Sigmoid colon (tissue), 7 donors: ENCODE measurements around the gene CDKN1C. TPM values are rescaled to one million over a fixed set of nuclear protein-coding genes. Genes with fewer than 3 reads are reported as not detected.

Source experiments
- DNase-seq: peaks from one replicate; pipeline ENCODE4 v3.0.0-alpha.2; 2019
- H3K27ac ChIP-seq, 4 donors: fragments of 200-600 bp; sonication (generic); one replicate each; pipeline ENCODE4 v1.5.1; 2016 to 2019; ENCODE audit warnings: mild to moderate bottlenecking in 1 of 4
- H3K27me3 ChIP-seq, 3 donors: fragments of 200-600 bp; sonication (generic); one replicate each; pipeline ENCODE4 v1.5.1; 2019; ENCODE audit warnings: mild to moderate bottlenecking in 1 of 3
- H3K36me3 ChIP-seq, 4 donors: fragments of 200-600 bp; sonication (generic); one replicate each; pipeline ENCODE4 v1.5.1; 2016 to 2019
- H3K4me1 ChIP-seq, 4 donors: fragments of 200-600 bp; sonication (generic); one replicate each; pipeline ENCODE4 v1.5.1; 2017 to 2019
- H3K4me3 ChIP-seq, 4 donors: fragments of 200-600 bp; sonication (generic); one replicate each; pipeline ENCODE4 v1.5.1; 2017 to 2019; ENCODE audit warnings: mild to moderate bottlenecking in 2 of 4, moderate library complexity in 1 of 4
- H3K9me3 ChIP-seq, 4 donors: fragments of 200-600 bp in 3 of 4; sonication (generic) in 3 of 4; one replicate each; pipeline versions ENCODE4 v1.5.1 to v1.6.1; 2013 to 2019
- EP300 ChIP-seq, 4 donors: sonication (generic); formaldehyde crosslinking; IDR thresholded peaks; one replicate each; pipeline ENCODE4 v1.6.1; 2017; ENCODE audit warnings: antibody characterized with exemption in 4 of 4
- POLR2A ChIP-seq, 2 donors: fragments of 450-650 bp; IDR thresholded peaks; one replicate each; pipeline ENCODE4 v1.6.1; 2016; ENCODE audit warnings: antibody characterized with exemption in 2 of 2, mild to moderate bottlenecking in 2 of 2, moderate library complexity in 2 of 2
- POLR2AphosphoS5 ChIP-seq, 4 donors: sonication (generic); formaldehyde crosslinking; IDR thresholded peaks; one replicate each; pipeline ENCODE4 v1.6.1; 2017; ENCODE audit warnings: antibody characterized with exemption in 4 of 4
- WGBS, 2 donors: extraction: QIAGEN DNeasy Blood & Tissue Kit; methylation state at CpG; one replicate each; pipeline ENCODE4 v1.1.7; 2013; 5-methylcytosine and 5-hydroxymethylcytosine counted together
- intact Hi-C: fragments of 100-400 bp; cut with DNase I; formaldehyde crosslinking; loops from one replicate; pipeline ENCODE4 v1.15.1; 2023
- polyA plus RNA-seq, 3 donors: library from polyadenylated mRNA; stranded (reverse); fragments of 200-250 nt; gene quantifications; one replicate each; pipeline ENCODE4 v1.2.3, GENCODE V29; 2013
- total RNA-seq, 4 donors: library from RNA; depleted of rRNA; stranded (reverse); fragments of >200 nt; gene quantifications; one replicate each; pipeline ENCODE4 v1.1.0, GENCODE V29; 2016
- TF ChIP-seq, protein P1 (sequence below), 4 experiments: fragments of 450-650 bp in 3 of 4; fragments of 200-600 bp in 1 of 4; IDR thresholded peaks; one replicate each; pipeline ENCODE4 v1.5.1; 2016 to 2019; ENCODE audit warnings: antibody characterized with exemption in 4 of 4, mild to moderate bottlenecking in 3 of 4, moderate library complexity in 2 of 4
- donor health status: healthy with polysubstance abuse.
- donor health status: Bipolar disorder and iron deficiency.
- donor health status: healthy.

CDKN1C gene
- total and polyA plus RNA-seq, 7 donors, result 5.3 to 54.3 (median 37.2) TPM

DNA sequence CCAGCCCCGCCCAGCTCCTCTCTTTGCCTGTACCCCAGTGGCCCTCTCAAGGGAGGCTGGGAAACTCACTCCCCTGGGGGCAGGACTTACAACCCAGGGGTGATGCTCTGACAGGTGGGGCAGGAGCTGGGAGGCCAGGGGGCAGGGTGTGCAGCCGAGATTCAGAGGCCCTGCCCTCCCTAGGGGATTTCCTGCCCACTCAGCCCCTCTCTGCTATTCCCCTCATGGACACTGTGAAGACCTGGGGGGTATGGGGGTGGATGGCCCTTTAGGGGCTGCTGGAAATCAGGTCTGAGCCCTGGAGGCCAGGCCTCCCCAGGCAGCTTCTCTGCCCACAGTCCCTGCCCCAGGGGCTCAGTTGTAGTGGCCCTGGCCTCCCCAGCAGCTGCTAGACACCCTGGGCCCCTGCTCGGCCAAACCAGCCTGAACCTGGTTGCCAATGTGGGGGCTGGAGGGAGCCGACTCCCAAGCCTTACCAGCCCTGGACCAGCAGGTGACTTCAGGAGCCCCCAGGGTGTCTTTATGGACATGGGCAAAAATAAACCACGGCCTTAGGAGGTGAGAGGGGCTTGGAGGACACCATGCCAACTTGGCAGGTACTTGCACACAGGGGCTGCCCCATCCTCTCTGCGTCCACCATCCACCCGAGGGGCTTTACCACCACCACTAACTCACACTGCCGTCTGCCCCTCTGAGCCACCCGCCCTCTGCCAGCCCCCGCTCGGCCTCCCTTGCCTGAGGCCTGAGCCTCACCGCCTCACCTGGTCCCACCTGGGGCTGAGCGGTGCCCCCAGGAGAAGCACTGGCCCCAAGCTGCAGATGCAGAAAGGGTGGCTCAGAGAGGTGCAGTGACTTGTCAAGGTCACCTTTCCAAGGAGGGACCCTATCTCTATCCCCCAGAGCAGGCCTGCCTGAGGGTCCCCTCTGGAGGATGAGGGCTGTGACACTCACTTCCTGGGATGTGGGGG, 46.5 kb upstream of the CDKN1C start:
- no peaks in the 10 kb centered on the region for H3K36me3 ChIP-seq
- intact Hi-C loops, result no loop called here
- no peak overlapping the region for H3K4me3 ChIP-seq
- H3K4me1 ChIP-seq, result peaks cover 0 to 31% (median 27%) of the 10 kb centered on the region in 4 donors
- DNase-seq, result peak; percentile 64
- TF ChIP-seq, protein P1, sequence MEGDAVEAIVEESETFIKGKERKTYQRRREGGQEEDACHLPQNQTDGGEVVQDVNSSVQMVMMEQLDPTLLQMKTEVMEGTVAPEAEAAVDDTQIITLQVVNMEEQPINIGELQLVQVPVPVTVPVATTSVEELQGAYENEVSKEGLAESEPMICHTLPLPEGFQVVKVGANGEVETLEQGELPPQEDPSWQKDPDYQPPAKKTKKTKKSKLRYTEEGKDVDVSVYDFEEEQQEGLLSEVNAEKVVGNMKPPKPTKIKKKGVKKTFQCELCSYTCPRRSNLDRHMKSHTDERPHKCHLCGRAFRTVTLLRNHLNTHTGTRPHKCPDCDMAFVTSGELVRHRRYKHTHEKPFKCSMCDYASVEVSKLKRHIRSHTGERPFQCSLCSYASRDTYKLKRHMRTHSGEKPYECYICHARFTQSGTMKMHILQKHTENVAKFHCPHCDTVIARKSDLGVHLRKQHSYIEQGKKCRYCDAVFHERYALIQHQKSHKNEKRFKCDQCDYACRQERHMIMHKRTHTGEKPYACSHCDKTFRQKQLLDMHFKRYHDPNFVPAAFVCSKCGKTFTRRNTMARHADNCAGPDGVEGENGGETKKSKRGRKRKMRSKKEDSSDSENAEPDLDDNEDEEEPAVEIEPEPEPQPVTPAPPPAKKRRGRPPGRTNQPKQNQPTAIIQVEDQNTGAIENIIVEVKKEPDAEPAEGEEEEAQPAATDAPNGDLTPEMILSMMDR (IDR thresholded peaks at IDR 0.05), result no peak
- TF ChIP-seq EP300 (IDR thresholded peaks at IDR 0.05) (no peak), POLR2AphosphoS5 (IDR thresholded peaks at IDR 0.05) (no peak), POLR2A (IDR thresholded peaks at IDR 0.05) (no peak)
- WGBS, 2 donors, result 81% methylated on average over 13 of the region's 13 CpGs
- peaks cover 15 to 42% (median 29%) of the 10 kb centered on the region in 3 donors for H3K27me3 ChIP-seq
- no peaks in the 10 kb centered on the region for H3K9me3 ChIP-seq
- no peak overlapping the region for H3K27ac ChIP-seq

DNA sequence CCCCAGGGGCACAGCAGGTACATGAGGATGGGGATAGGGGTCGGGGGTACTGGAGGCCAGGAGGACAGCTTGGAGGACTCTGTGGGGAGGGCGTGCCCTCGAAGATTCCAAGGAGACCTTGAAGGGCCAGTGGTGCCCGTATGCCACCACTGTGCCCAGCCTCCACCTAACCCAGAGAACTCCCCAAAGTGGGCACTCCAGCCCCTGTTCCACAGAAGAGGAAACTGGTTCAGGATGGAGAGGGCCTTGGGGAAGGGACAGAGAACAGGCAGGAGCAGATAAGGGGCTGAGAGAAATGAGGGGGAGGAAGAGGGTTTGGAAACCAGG, 45.8 kb upstream of the CDKN1C start:
- intact Hi-C loops, result no loop called here
- H3K9me3 ChIP-seq, result no peaks in the 10 kb centered on the region
- H3K36me3 ChIP-seq, result no peaks in the 10 kb centered on the region
- peaks cover 0 to 31% (median 27%) of the 10 kb centered on the region in 4 donors for H3K4me1 ChIP-seq
- H3K27me3 ChIP-seq, result peaks cover 15 to 49% (median 35%) of the 10 kb centered on the region in 3 donors
- H3K4me3 ChIP-seq, result no peak overlapping the region
- DNase-seq, result peak; percentile 60
- no peak for TF ChIP-seq EP300 (IDR thresholded peaks at IDR 0.05)
- TF ChIP-seq, protein P1 (IDR thresholded peaks at IDR 0.05), result no peak
- TF ChIP-seq POLR2AphosphoS5 (IDR thresholded peaks at IDR 0.05), result no peak
- no peak for TF ChIP-seq POLR2A (IDR thresholded peaks at IDR 0.05)
- no peak overlapping the region for H3K27ac ChIP-seq
- 47 to 79% methylated on average over 4 of the region's 4 CpGs for WGBS, 2 donors

DNA sequence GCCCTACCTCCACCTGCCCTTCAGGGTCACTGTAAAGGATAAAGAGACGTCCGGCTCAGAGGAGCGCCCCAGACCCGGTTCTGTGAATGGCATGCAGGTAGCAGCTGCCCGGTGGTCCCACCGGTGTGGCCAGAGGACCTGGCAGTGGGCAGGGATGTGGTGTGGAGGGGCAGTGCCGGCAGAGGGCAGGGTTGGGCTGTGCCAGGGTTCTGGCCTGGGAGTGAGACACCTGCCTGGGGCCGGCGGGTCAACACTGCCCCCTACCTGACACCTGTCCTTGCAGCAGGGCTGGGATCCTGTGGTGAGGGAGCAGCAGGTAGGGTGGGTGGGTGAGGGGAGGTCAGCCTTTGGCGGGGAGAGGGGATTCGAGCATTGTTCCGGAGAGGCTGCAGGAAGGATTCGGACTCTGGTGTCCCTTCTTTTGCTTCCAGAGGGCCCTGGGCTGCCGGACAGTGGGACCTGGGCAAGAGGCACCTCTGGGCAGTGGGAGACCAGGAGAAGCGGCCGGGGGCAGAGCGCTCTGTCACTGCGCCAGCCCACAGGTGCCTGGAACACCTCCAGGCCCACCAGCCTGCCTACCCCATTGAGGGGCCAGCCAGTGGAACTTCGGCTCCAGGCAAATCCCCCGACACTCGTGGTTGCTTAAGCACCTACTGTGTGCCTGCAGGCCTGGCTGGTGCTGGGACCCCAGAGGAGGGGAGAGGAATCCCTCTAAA, 45.3 kb upstream of the CDKN1C start:
- peak overlapping the region in 2 of 4 donors; percentile 28 to 42 for H3K27ac ChIP-seq
- TF ChIP-seq POLR2A (IDR thresholded peaks at IDR 0.05), result no peak
- TF ChIP-seq, protein P1 (IDR thresholded peaks at IDR 0.05), result peak in 3 of 4 experiments; percentile 10 to 56 (median 37)
- TF ChIP-seq EP300 (IDR thresholded peaks at IDR 0.05), result no peak
- TF ChIP-seq POLR2AphosphoS5 (IDR thresholded peaks at IDR 0.05), result no peak
- intact Hi-C loops, result no loop called here
- H3K27me3 ChIP-seq, result peaks cover 15 to 51% (median 36%) of the 10 kb centered on the region in 3 donors
- H3K4me1 ChIP-seq, result peaks cover 0 to 31% (median 27%) of the 10 kb centered on the region in 4 donors
- WGBS, 2 donors, result 24 to 46% methylated on average over 21 of the region's 21 CpGs
- no peaks in the 10 kb centered on the region for H3K9me3 ChIP-seq
- peak overlapping the region in 3 of 4 donors; percentile 44 to 53 (median 47) for H3K4me3 ChIP-seq
- DNase-seq, result peak; percentile 71
- no peaks in the 10 kb centered on the region for H3K36me3 ChIP-seq

DNA sequence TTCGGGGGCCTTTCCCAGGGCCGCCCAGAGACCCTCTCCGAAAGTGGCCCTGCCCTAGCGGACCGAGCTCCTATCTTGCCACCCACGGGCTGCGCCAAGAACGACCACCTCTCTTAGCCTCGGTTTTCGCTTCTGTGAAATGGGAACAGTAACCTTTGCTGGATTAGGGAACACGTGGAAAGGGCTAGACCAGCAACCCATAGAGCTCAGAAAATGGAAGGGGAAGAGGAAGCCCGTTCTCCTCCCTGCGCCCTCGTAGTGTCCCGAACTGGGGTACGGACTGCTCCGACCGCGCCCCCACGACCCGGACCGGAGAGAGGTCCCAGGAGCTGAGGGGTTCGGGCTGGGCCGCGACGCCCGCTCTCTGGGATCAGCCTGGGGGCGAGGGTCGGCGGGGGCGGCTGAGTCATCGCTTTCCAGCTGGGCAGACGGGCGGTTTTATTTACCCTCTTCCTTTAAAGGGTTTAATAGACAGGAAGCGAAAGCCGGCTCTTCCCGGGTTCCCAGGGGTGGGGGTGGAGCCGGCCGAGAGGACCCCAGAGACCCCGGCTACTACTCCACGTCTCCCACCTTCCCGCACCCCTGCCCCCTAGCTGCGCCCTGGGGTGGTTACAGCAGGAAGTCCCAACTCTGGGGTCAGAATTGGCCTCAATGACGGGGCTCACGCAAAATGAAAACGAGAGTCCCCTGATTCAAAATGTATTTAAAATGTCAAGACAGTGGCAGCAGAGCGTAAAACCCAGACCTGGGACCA, 44.6 kb upstream of the CDKN1C start:
- Histone ChIP-seq H3K9me3 (no peaks in the 10 kb centered on the region), H3K36me3 (no peaks in the 10 kb centered on the region), H3K27me3 (peaks cover 15 to 53% (median 36%) of the 10 kb centered on the region in 3 donors), H3K4me3 (peak overlapping the region in 3 of 4 donors; percentile 44 to 53 (median 47)), H3K27ac (peak overlapping the region; percentile 5 to 57 (median 35)), H3K4me1 (peaks cover 0 to 31% (median 27%) of the 10 kb centered on the region in 4 donors)
- 1 to 5% methylated on average over 47 of the region's 47 CpGs for WGBS, 2 donors
- DNase-seq, result peak; percentile 70
- intact Hi-C loops, result no loop called here
- no peak for TF ChIP-seq POLR2A (IDR thresholded peaks at IDR 0.05)
- TF ChIP-seq, protein P1 (IDR thresholded peaks at IDR 0.05), result peak in 2 of 4 experiments; percentile 33 to 44
